Keratinocyte (primary cell): ENCODE data around the gene SGMS2. TPM values are rescaled to one million over a fixed set of nuclear protein-coding genes. Genes with fewer than 3 reads are reported as not detected.

ENCODE experiments used
- DNase-seq: peaks from one replicate; pipeline ENCODE4 v3.0.0-alpha.2; 2011; ENCODE audit warnings: low read depth, missing footprints, low spot score
- FAIRE-seq: peaks from 2 replicates; lab custom pipeline; 2011; peaks lifted over from hg19 to GRCh38; lab: Jason Lieb, UNC
- H2AFZ ChIP-seq: 2 replicates; pipeline ENCODE4 v1.6.0; 2012; ENCODE audit warnings: low read length, control low read depth, inconsistent platforms; ENCODE audit not compliant: control insufficient read depth
- H3K27ac ChIP-seq: 2 replicates; pipeline ENCODE4 v1.5.1; 2011; ENCODE audit warnings: low read length; ENCODE audit not compliant: control insufficient read depth, insufficient read depth
- H3K27me3 ChIP-seq: 3 replicates; pipeline ENCODE4 v1.6.0; 2011; ENCODE audit warnings: low read length; ENCODE audit not compliant: control insufficient read depth, insufficient read depth; ENCODE audit errors: extremely low read depth
- H3K36me3 ChIP-seq, 2 experiments: 2 replicates in 1 of 2; 3 replicates in 1 of 2; pipeline ENCODE4 v1.5.1; 2011; ENCODE audit warnings: low read length in 2 of 2, mild to moderate bottlenecking in 1 of 2; ENCODE audit not compliant: control insufficient read depth in 2 of 2, insufficient read depth in 2 of 2; ENCODE audit errors: extremely low read depth in 1 of 2
- H3K4me1 ChIP-seq: 3 replicates; pipeline ENCODE4 v1.5.1; 2011; ENCODE audit warnings: low read length; ENCODE audit not compliant: control insufficient read depth, insufficient read depth; ENCODE audit errors: extremely low read depth
- H3K4me2 ChIP-seq: 3 replicates; pipeline ENCODE4 v1.6.0; 2011; ENCODE audit warnings: low read depth, low read length; ENCODE audit not compliant: control insufficient read depth, insufficient read depth; ENCODE audit errors: extremely low read depth
- H3K4me3 ChIP-seq, 3 experiments: fragments of 200-600 bp in 1 of 3; sonication (generic) in 1 of 3; 2 replicates in 2 of 3; 3 replicates in 1 of 3; pipeline ENCODE4 v1.5.1; 2011 to 2016; ENCODE audit warnings: low read length in 3 of 3, mild to moderate bottlenecking in 3 of 3, control low read depth in 2 of 3, inconsistent platforms in 1 of 3, low read depth in 1 of 3, mixed read lengths in 1 of 3, mixed run types in 1 of 3, moderate library complexity in 1 of 3; ENCODE audit not compliant: control insufficient read depth in 2 of 3, insufficient read depth in 2 of 3; ENCODE audit errors: extremely low read depth in 1 of 3
- H3K79me2 ChIP-seq: 2 replicates; pipeline ENCODE4 v1.6.0; 2012; ENCODE audit warnings: low read length; ENCODE audit not compliant: control insufficient read depth, insufficient read depth
- H3K9ac ChIP-seq: 3 replicates; pipeline ENCODE4 v1.6.0; 2011; ENCODE audit warnings: low read length; ENCODE audit not compliant: control insufficient read depth, insufficient read depth; ENCODE audit errors: extremely low read depth
- H3K9me1 ChIP-seq: 3 replicates; pipeline ENCODE4 v1.6.0; 2011; ENCODE audit warnings: low read length; ENCODE audit not compliant: control insufficient read depth, insufficient read depth; ENCODE audit errors: extremely low read depth
- H3K9me3 ChIP-seq: 2 replicates; pipeline ENCODE4 v1.5.1; 2012; ENCODE audit warnings: low read depth, low read length; ENCODE audit not compliant: control insufficient read depth
- H4K20me1 ChIP-seq: 3 replicates; pipeline ENCODE4 v1.6.0; 2011; ENCODE audit warnings: low read length; ENCODE audit not compliant: control insufficient read depth, insufficient read depth; ENCODE audit errors: extremely low read depth
- EZH2 ChIP-seq: IDR thresholded peaks from one replicate; pipeline ENCODE4 v1.6.1; 2012; ENCODE audit warnings: inconsistent platforms, mild to moderate bottlenecking, low read length, moderate library complexity
- dilution Hi-C: fragments of 300-500 bp; cut with MboI; formaldehyde crosslinking; loops from one replicate; pipeline ENCODE4 v1.7.0; 2020; ENCODE audit warnings: low sequenced_read_pairs; ENCODE audit not compliant: extremely low pct_ligation_motif_present
- polyA plus RNA-seq, 5 experiments: library from polyadenylated mRNA; depleted of rRNA in 3 of 5; stranded (reverse) in 3 of 5; stranded (forward) in 1 of 5; unstranded in 1 of 5; fragments of >200 nt; gene quantifications; 1 replicate in 1 of 5; 2 replicates in 3 of 5; 3 replicates in 1 of 5; pipeline versions ENCODE4 v1.2.1 to v1.2.3, GENCODE V29; 2011 to 2012; ENCODE audit warnings: missing spikeins in 2 of 5, low read depth in 1 of 5, low replicate concordance in 1 of 5
- TF ChIP-seq, protein P1 (sequence below), 3 experiments: IDR thresholded peaks in 1 of 3; conservative IDR thresholded peaks in 1 of 3; optimal IDR thresholded peaks in 1 of 3; 2 replicates in 2 of 3; 3 replicates in 1 of 3; pipeline versions ENCODE3 to v1.5.1; 2011; ENCODE audit warnings: low read length in 3 of 3, mild to moderate bottlenecking in 3 of 3, moderate library complexity in 2 of 3, control low read depth in 1 of 3, inconsistent platforms in 1 of 3; ENCODE audit not compliant: insufficient read depth in 2 of 3; ENCODE audit errors: extremely low read depth in 1 of 3

Gene SGMS2
- polyA plus RNA-seq, 1 donor (not counting 4 experiments of a cell fraction or from before 2014, with no cell fraction given), result 38.5 TPM

DNA sequence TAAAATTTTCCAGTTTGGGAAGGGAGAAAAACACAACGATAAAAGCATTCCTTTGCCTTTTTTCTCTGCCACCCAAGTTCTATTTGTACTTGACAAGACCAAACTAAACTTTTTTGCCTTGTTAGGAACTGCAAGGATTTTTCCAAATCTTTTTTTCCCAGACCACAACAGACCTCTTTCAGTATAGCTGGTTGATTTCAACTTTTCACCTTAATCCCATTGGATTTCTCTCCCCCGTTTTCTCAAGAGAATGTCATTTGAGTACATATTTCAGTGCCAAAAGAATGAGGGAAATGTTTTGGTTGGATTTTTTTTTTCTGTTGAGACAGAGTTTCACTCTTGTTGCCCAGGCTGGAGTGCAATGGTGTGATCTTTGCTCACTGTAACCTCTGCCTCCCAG, 18.5 kb upstream of the SGMS2 start:
- Histone ChIP-seq H3K9me3 (no peaks in the 10 kb centered on the region), H3K9ac (no peak overlapping the region), H3K4me2 (no peak overlapping the region), H3K79me2 (no peaks in the 10 kb centered on the region), H3K27ac (no peak overlapping the region), H2AFZ (no peak overlapping the region), H3K9me1 (no peaks in the 10 kb centered on the region), H3K4me3 (no peak overlapping the region), H3K4me1 (peaks cover 19% of the 10 kb centered on the region), H3K27me3 (no peaks in the 10 kb centered on the region), H4K20me1 (no peaks in the 10 kb centered on the region), H3K36me3 (no peaks in the 10 kb centered on the region)
- DNase-seq (no peak), FAIRE-seq (no peak)
- no peak for TF ChIP-seq EZH2
- TF ChIP-seq, protein P1, sequence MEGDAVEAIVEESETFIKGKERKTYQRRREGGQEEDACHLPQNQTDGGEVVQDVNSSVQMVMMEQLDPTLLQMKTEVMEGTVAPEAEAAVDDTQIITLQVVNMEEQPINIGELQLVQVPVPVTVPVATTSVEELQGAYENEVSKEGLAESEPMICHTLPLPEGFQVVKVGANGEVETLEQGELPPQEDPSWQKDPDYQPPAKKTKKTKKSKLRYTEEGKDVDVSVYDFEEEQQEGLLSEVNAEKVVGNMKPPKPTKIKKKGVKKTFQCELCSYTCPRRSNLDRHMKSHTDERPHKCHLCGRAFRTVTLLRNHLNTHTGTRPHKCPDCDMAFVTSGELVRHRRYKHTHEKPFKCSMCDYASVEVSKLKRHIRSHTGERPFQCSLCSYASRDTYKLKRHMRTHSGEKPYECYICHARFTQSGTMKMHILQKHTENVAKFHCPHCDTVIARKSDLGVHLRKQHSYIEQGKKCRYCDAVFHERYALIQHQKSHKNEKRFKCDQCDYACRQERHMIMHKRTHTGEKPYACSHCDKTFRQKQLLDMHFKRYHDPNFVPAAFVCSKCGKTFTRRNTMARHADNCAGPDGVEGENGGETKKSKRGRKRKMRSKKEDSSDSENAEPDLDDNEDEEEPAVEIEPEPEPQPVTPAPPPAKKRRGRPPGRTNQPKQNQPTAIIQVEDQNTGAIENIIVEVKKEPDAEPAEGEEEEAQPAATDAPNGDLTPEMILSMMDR (optimal IDR thresholded peaks at IDR 0.05 in 1 of 3, IDR thresholded peaks at IDR 0.05 in 1 of 3, conservative IDR thresholded peaks at IDR 0.05 in 1 of 3; ENCODE audit: extremely low read depth in 1 of 3, insufficient read depth in 2 of 3, low read length in 3 of 3), result no peak
- dilution Hi-C loops, result no loop called here

DNA sequence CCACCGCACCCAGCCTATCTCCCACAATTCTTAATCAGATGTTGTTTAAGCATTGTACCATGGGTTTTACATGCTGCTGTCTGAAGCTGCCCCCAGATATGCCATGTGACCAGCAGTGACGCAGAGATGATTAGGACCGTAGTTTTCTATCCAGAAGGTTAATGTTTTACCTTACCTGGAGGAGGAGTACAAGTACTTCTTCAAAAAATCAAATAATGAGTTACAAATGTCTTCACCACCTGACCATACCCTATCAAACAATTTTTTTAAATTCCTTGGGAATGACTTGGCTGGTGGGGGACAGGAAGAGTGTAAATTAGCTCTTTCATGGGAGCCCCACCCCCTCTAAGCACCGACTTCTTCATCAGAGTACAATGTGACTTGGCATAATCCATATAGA, 16.2 kb upstream of the SGMS2 start:
- no peak for DNase-seq
- H3K9me3 ChIP-seq, result no peaks in the 10 kb centered on the region
- no peaks in the 10 kb centered on the region for H3K9me1 ChIP-seq
- no peaks in the 10 kb centered on the region for H3K36me3 ChIP-seq
- no peaks in the 10 kb centered on the region for H4K20me1 ChIP-seq
- H3K9ac ChIP-seq, result no peak overlapping the region
- H3K79me2 ChIP-seq, result no peaks in the 10 kb centered on the region
- H2AFZ ChIP-seq, result no peak overlapping the region
- dilution Hi-C loops, result no loop called here
- H3K27ac ChIP-seq, result no peak overlapping the region
- H3K4me2 ChIP-seq, result no peak overlapping the region
- H3K27me3 ChIP-seq, result no peaks in the 10 kb centered on the region
- peaks cover 4% of the 10 kb centered on the region for H3K4me1 ChIP-seq
- TF ChIP-seq, protein P1 (optimal IDR thresholded peaks at IDR 0.05 in 1 of 3, IDR thresholded peaks at IDR 0.05 in 1 of 3, conservative IDR thresholded peaks at IDR 0.05 in 1 of 3; ENCODE audit: extremely low read depth in 1 of 3, insufficient read depth in 2 of 3, low read length in 3 of 3), result no peak
- no peak for TF ChIP-seq EZH2
- no peak overlapping the region for H3K4me3 ChIP-seq
- no peak for FAIRE-seq
